ENCODE data around the gene USP10.
A peak's percentile ranks its signal among the peaks of the same experiment; 100 is the strongest.
"Not testable (repeated sequence)": the region's sequence is repeated elsewhere in the genome, so short reads cannot be mapped to it uniquely, and the experiment has no call there.

The USP10 gene

GRCh38 chr16:84688163-84688562 lies 11.6 kb upstream of the USP10 start:
- not testable (repeated sequence) for H3K9ac ChIP-seq (ENCODE audit: low read length); H3K4me3 ChIP-seq (ENCODE audit: low read length); H3K9me3 ChIP-seq (ENCODE audit: control insufficient read depth, low read length); H3K27me3 ChIP-seq (ENCODE audit: control insufficient read depth, insufficient read depth, low read length); H3K4me1 ChIP-seq (ENCODE audit: control insufficient read depth, insufficient read depth, low read length); H3K36me3 ChIP-seq (ENCODE audit: control insufficient read depth, insufficient read depth, low read length)

DNA sequence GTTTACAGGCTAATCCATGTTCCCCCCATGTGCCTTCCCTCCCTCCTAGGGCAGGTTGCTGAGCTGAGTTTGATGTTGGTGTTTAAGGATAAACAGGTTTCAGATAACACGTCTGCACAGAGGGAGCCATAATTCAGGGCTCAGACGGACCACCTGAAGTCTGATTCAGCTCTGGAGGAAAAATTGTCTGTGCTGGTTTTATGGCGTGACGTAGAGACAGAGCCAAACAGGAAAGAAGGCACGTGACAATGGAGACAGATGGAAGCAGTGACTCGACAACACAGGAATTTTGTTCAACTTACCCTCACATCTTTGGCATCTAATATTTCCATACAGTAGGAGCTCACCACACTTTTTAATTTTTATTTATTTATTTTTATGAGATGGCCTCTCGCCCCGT lies 10.7 kb upstream of the USP10 start:
- H3K4me3 ChIP-seq (ENCODE audit: low read length), result no peak overlapping the region
- H3K36me3 ChIP-seq (ENCODE audit: control insufficient read depth, insufficient read depth, low read length), result no peaks in the 10 kb centered on the region
- H3K9me3 ChIP-seq (ENCODE audit: control insufficient read depth, low read length), result no peaks in the 10 kb centered on the region
- H3K27me3 ChIP-seq (ENCODE audit: control insufficient read depth, insufficient read depth, low read length), result no peaks in the 10 kb centered on the region
- peaks cover 8% of the 10 kb centered on the region for H3K4me1 ChIP-seq (ENCODE audit: control insufficient read depth, insufficient read depth, low read length)
- no peak overlapping the region for H3K9ac ChIP-seq (ENCODE audit: low read length)

DNA sequence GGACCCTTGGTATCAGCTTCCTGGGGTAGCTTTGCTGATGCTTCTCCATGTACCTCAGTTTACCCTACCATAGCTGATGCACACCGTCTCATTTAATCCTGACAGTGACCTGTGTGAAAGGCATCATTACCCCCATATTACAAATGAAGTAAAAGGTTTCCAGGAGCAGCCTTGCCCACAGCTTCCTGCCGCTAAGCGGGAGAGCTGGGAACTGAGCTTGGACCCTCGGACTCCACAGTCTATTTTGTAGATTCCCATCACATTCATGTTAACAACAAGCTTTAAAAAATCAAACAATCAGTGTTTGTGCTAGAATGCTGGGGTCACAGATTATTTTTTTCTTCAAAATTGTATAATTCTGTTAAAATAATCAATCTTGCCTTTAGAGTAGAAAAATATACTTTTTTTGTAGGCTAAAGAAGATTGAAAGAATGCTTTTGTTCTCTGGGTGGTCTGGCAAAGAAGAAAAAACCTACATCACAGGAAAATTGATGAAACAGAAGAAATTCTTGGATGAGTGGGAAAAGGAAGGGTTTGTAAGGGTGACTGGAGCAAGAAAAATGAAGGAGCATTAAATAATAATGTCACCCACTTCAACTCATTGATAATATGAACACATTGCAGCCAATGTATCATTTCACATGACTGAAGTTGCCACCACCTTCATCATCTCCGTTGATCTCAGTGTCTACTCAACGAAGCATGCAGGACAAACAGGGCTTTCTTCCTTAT lies 9.5 kb upstream of the USP10 start:
- no peaks in the 10 kb centered on the region for H3K9me3 ChIP-seq (ENCODE audit: control insufficient read depth, low read length)
- H3K4me3 ChIP-seq (ENCODE audit: low read length), result no peak overlapping the region
- no peaks in the 10 kb centered on the region for H3K36me3 ChIP-seq (ENCODE audit: control insufficient read depth, insufficient read depth, low read length)
- peaks cover 8% of the 10 kb centered on the region for H3K4me1 ChIP-seq (ENCODE audit: control insufficient read depth, insufficient read depth, low read length)
- no peak overlapping the region for H3K9ac ChIP-seq (ENCODE audit: low read length)
- H3K27me3 ChIP-seq (ENCODE audit: control insufficient read depth, insufficient read depth, low read length), result no peaks in the 10 kb centered on the region

GRCh38 chr16:84692451-84693214 lies 7.2 kb upstream of the USP10 start:
- no peak overlapping the region for H3K9ac ChIP-seq (ENCODE audit: low read length)
- H3K36me3 ChIP-seq (ENCODE audit: control insufficient read depth, insufficient read depth, low read length), result no peaks in the 10 kb centered on the region
- no peak overlapping the region for H3K4me3 ChIP-seq (ENCODE audit: low read length)
- no peaks in the 10 kb centered on the region for H3K27me3 ChIP-seq (ENCODE audit: control insufficient read depth, insufficient read depth, low read length)
- peaks cover 8% of the 10 kb centered on the region for H3K4me1 ChIP-seq (ENCODE audit: control insufficient read depth, insufficient read depth, low read length)
- H3K9me3 ChIP-seq (ENCODE audit: control insufficient read depth, low read length), result no peaks in the 10 kb centered on the region

- H3K36me3 ChIP-seq (ENCODE audit: control insufficient read depth, insufficient read depth, low read length); H3K9me3 ChIP-seq (ENCODE audit: control insufficient read depth, low read length); H3K9ac ChIP-seq (ENCODE audit: low read length); H3K4me1 ChIP-seq (ENCODE audit: control insufficient read depth, insufficient read depth, low read length); H3K27me3 ChIP-seq (ENCODE audit: control insufficient read depth, insufficient read depth, low read length); H3K4me3 ChIP-seq (ENCODE audit: low read length): not testable (repeated sequence)
Observed at GRCh38 chr16:84693869-84694268, 5.9 kb upstream of the USP10 start.

DNA sequence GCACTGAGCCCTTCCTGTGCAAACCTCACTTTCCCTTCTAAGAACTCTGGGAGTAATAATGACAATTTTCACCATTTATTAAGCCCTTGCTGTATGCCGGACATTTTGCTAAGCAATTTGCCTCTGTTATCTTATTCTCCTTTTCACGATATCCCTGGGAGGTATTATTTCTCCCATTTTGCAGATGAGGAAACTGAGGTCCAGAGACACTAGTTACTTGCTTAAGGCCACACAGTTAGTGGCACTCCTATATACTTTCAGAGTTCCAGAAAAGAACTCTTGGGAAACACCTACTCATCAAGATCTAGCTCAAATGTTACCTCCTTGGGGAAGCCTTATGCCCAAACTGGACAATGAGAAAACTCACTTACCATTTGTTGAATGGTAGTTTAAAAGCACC lies 4.8 kb upstream of the USP10 start:
- Histone ChIP-seq H3K9me3 (ENCODE audit: control insufficient read depth, low read length) (no peaks in the 10 kb centered on the region), H3K27me3 (ENCODE audit: control insufficient read depth, insufficient read depth, low read length) (no peaks in the 10 kb centered on the region), H3K36me3 (ENCODE audit: control insufficient read depth, insufficient read depth, low read length) (no peaks in the 10 kb centered on the region), H3K4me3 (ENCODE audit: low read length) (no peak overlapping the region), H3K9ac (ENCODE audit: low read length) (no peak overlapping the region), H3K4me1 (ENCODE audit: control insufficient read depth, insufficient read depth, low read length) (peaks cover 11% of the 10 kb centered on the region)

DNA sequence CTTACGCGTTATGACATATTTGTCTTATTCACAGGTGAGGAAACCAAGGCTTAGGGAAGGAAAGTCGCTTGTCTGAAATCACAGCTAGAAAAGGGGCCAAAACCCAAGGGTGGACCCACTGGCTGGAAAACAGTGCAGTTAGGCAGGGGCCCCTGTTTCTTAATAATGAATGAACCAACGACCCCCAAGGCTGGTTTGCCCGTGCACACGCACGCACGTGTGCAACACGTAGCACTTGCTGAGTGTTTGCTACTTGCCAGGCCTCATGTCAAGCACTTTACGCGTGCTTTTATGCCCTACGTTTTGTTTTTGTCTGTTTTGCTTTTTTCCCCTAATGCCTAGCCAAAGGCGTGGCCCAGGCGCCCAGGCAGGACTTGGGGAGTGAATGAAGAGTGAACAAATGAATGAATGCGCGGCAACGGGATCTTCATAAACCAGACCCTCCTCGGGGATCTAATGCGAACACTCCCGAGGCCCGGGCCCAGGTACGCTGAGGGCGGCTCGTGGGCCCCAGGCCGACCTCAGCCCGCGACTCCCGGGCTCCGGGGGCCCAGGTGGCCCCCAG lies 571 bp upstream of the USP10 start:
- peak overlapping the region; percentile 38 for H3K4me3 ChIP-seq (ENCODE audit: low read length)
- H3K4me1 ChIP-seq (ENCODE audit: control insufficient read depth, insufficient read depth, low read length), result peaks cover 13% of the 10 kb centered on the region
- H3K27me3 ChIP-seq (ENCODE audit: control insufficient read depth, insufficient read depth, low read length), result no peaks in the 10 kb centered on the region
- no peaks in the 10 kb centered on the region for H3K9me3 ChIP-seq (ENCODE audit: control insufficient read depth, low read length)
- peak overlapping the region; percentile 76 for H3K9ac ChIP-seq (ENCODE audit: low read length)
- no peaks in the 10 kb centered on the region for H3K36me3 ChIP-seq (ENCODE audit: control insufficient read depth, insufficient read depth, low read length)

DNA sequence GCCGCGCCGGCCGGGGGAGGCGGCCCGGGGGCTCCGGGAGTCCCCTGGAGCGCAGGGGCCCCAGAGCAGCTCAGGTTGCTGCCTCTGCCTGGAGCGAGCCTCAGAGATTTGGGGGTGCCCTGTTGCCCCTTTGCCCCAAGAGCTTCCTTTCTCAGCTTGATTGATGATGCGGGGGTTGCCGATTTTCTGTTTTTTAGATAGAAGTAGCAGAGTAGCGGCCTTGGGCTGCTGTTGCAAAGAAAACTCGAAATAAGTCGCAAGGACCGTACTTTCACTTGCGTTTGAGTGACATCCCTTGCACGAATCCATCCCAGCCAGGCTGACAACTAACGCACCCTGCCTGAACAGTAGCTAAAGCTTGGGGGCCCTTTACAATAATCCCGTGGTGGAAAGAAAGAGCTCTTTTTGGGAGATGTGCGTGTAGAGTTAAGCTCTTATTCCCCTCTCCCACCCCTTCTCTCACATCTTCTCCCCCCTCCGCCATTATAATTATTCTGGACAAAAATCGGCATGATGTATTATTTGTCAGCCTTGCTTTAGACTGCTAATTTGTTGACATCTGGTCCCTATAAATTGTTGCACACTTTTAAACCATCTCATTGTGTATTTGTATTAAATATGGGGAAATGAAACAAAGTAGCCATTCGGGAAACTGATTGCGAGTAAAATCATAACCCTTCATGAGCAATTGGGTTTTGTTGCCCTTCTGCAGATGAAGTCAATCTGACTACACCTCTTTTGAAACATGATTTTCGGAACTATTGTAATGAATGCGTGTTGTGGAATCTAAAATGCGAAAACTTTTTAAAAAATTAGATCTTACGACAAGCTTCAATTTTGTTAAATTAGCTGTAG lies 873 bp downstream of the USP10 start:
- no peaks in the 10 kb centered on the region for H3K36me3 ChIP-seq (ENCODE audit: control insufficient read depth, insufficient read depth, low read length)
- H3K4me3 ChIP-seq (ENCODE audit: low read length), result peak overlapping the region; percentile 85
- peaks cover 20% of the 10 kb centered on the region for H3K4me1 ChIP-seq (ENCODE audit: control insufficient read depth, insufficient read depth, low read length)
- H3K9ac ChIP-seq (ENCODE audit: low read length), result peak overlapping the region; percentile 76
- no peaks in the 10 kb centered on the region for H3K27me3 ChIP-seq (ENCODE audit: control insufficient read depth, insufficient read depth, low read length)
- no peaks in the 10 kb centered on the region for H3K9me3 ChIP-seq (ENCODE audit: control insufficient read depth, low read length)

DNA sequence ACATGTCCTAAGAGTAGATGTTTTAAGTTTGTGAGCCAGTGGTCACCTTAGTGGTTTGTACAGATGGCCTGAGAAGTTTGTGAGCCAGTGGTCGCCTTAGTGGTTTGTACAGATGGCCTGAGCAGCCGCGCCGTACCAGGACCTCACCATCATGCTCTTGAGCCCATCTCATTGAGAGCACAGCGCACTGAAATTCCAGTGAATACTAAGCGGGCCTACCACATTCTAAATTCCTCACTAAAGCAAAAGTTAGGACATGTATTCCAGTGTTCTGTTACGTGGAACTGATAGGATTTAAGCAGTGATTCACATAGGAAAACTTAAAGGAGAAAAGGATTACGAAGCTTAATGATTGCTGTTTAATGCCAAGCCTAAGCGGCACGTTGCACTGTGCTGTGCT lies 3.9 kb downstream of the USP10 start:
- Histone ChIP-seq H3K4me3 (ENCODE audit: low read length) (no peak overlapping the region), H3K27me3 (ENCODE audit: control insufficient read depth, insufficient read depth, low read length) (no peaks in the 10 kb centered on the region), H3K9ac (ENCODE audit: low read length) (no peak overlapping the region), H3K9me3 (ENCODE audit: control insufficient read depth, low read length) (no peaks in the 10 kb centered on the region), H3K4me1 (ENCODE audit: control insufficient read depth, insufficient read depth, low read length) (peaks cover 20% of the 10 kb centered on the region), H3K36me3 (ENCODE audit: control insufficient read depth, insufficient read depth, low read length) (no peaks in the 10 kb centered on the region)

DNA sequence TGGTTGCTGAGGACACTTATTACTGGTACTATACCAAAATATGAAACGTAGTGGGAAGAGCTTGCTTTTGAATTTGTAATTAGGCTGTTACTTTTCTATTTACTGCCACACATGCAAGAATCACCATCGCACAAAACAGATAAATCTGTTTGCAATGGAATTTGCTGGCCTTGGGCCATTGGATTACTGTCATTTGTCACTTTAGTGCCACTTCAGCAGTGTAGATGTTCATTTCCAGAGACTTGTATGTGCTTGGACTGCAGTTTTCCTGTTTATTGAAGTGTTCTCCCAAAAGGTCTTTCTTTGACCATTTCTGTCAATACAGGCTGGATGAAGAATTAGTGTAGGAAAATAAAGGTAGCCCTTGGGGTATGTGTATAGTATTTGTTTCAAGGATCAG lies 4.5 kb downstream of the USP10 start:
- Histone ChIP-seq H3K9ac (ENCODE audit: low read length) (no peak overlapping the region), H3K4me3 (ENCODE audit: low read length) (no peak overlapping the region), H3K36me3 (ENCODE audit: control insufficient read depth, insufficient read depth, low read length) (no peaks in the 10 kb centered on the region), H3K9me3 (ENCODE audit: control insufficient read depth, low read length) (no peaks in the 10 kb centered on the region), H3K27me3 (ENCODE audit: control insufficient read depth, insufficient read depth, low read length) (no peaks in the 10 kb centered on the region), H3K4me1 (ENCODE audit: control insufficient read depth, insufficient read depth, low read length) (peaks cover 18% of the 10 kb centered on the region)

GRCh38 chr16:84706856-84707255 lies 7.1 kb downstream of the USP10 start:
- H3K36me3 ChIP-seq (ENCODE audit: control insufficient read depth, insufficient read depth, low read length), result no peaks in the 10 kb centered on the region
- H3K9ac ChIP-seq (ENCODE audit: low read length), result no peak overlapping the region
- peaks cover 17% of the 10 kb centered on the region for H3K4me1 ChIP-seq (ENCODE audit: control insufficient read depth, insufficient read depth, low read length)
- H3K9me3 ChIP-seq (ENCODE audit: control insufficient read depth, low read length), result no peaks in the 10 kb centered on the region
- no peak overlapping the region for H3K4me3 ChIP-seq (ENCODE audit: low read length)
- no peaks in the 10 kb centered on the region for H3K27me3 ChIP-seq (ENCODE audit: control insufficient read depth, insufficient read depth, low read length)

DNA sequence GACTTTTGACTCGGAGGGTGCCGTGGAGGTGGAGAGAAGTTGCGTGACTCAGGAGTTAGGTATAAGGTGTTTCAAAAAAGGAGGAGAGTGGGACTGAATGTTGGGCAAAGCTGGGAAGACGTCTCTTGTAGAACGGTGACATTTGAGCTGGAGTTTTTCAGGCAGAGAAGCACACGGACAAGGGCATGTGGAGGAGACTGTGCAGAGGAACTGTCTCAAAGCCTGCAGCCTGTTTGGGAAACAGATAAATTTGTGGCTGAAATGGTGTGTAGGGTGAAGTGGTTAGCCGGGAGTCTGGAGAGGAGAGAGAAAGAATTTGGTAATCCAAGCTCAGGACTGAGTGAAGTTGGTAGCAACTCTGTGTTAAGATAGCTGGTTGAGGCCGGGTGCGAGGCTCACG lies 9.8 kb downstream of the USP10 start:
- H3K4me1 ChIP-seq (ENCODE audit: control insufficient read depth, insufficient read depth, low read length), result peaks cover 14% of the 10 kb centered on the region
- no peaks in the 10 kb centered on the region for H3K9me3 ChIP-seq (ENCODE audit: control insufficient read depth, low read length)
- H3K36me3 ChIP-seq (ENCODE audit: control insufficient read depth, insufficient read depth, low read length), result no peaks in the 10 kb centered on the region
- H3K27me3 ChIP-seq (ENCODE audit: control insufficient read depth, insufficient read depth, low read length), result no peaks in the 10 kb centered on the region
- H3K4me3 ChIP-seq (ENCODE audit: low read length), result no peak overlapping the region
- H3K9ac ChIP-seq (ENCODE audit: low read length), result no peak overlapping the region

Measured in mucosa of stomach (tissue), 1 donor.